K562 (cell line): ENCODE results near the gene TOMM5. TPM values are rescaled to one million over a fixed set of nuclear protein-coding genes. Genes with fewer than 3 reads are reported as not detected.

Experiments used
- ATAC-seq: fragments of 200-7000 bp; cut with Tn5 transposase; 3 replicates; pipeline ENCODE4 v1.9.1; 2020; ENCODE audit warnings: moderate library complexity
- BruUV-seq: library from RNA; stranded (reverse); fragments of 400-500 nt; replicated peaks from 2 replicates; lab custom pipeline; 2021; lab: Mats Ljungman, UMichigan
- CTCF ChIA-PET: fragments of 300-600 bp; formaldehyde crosslinking; extraction: SDS; loops from one replicate; lab custom pipeline; 2021; ENCODE audit warnings: low intra/inter-chr PET ratio; lab: Yijun Ruan, JAX
- POLR2A ChIA-PET: fragments of 300-600, 350-650 bp; sonication (Branson Sonifier 250); formaldehyde crosslinking; extraction: SDS; loops from one replicate; lab custom pipeline; 2021; ENCODE audit warnings: antibody characterized with exemption, inconsistent platforms; lab: Yijun Ruan, JAX
- DNase-seq, 4 experiments: peaks; one replicate each; pipeline versions ENCODE4 v3.0.0 to v3.0.0-alpha.2; 2011 to 2018; ENCODE audit warnings: low spot score in 3 of 4, mixed read lengths in 3 of 4; ENCODE audit errors: extremely low read depth in 1 of 4
- FAIRE-seq: peaks from 2 replicates; lab custom pipeline; 2011; peaks lifted over from hg19 to GRCh38; lab: Jason Lieb, UNC
- H2AFZ ChIP-seq: 2 replicates; pipeline ENCODE4 v1.6.0; 2011; ENCODE audit warnings: low read depth, low read length, control low read depth, inconsistent platforms
- H3K27ac ChIP-seq: fragments of 200-600 bp; 3 replicates; pipeline ENCODE4 v1.8.0; 2011; ENCODE audit warnings: low read depth, mild to moderate bottlenecking, control low read depth, inconsistent platforms, low read length, moderate library complexity, mixed read lengths; ENCODE audit errors: extremely low read depth
- H3K27me3 ChIP-seq, 2 experiments: fragments of 300-600 bp in 1 of 2; 2 replicates in 1 of 2; 3 replicates in 1 of 2; pipeline versions ENCODE4 v1.6.0 to v1.8.0; 2011; ENCODE audit warnings: inconsistent platforms in 2 of 2, low read length in 2 of 2, mild to moderate bottlenecking in 1 of 2, mixed read lengths in 1 of 2, moderate library complexity in 1 of 2; ENCODE audit not compliant: control insufficient read depth in 2 of 2, insufficient read depth in 2 of 2
- H3K36me3 ChIP-seq: fragments of 300-600 bp; 3 replicates; pipeline ENCODE4 v1.8.0; 2011; ENCODE audit warnings: mild to moderate bottlenecking, low read length, inconsistent platforms; ENCODE audit not compliant: control insufficient read depth, insufficient read depth
- H3K4me1 ChIP-seq, 2 experiments: fragments of 200-600 bp in 1 of 2; replicated peaks in 1 of 2; 2 replicates in 1 of 2; 3 replicates in 1 of 2; pipeline versions ENCODE4 v1.5.1 to v1.8.0; 2011; ENCODE audit warnings: inconsistent platforms in 2 of 2, low read length in 2 of 2, mild to moderate bottlenecking in 1 of 2, mixed read lengths in 1 of 2, moderate library complexity in 1 of 2; ENCODE audit not compliant: control insufficient read depth in 2 of 2, insufficient read depth in 2 of 2
- H3K4me2 ChIP-seq: 2 replicates; pipeline ENCODE4 v1.6.1; 2011; ENCODE audit warnings: low read length, control low read depth, inconsistent platforms, mixed read lengths; ENCODE audit not compliant: insufficient read depth
- H3K4me3 ChIP-seq: fragments of 200-600 bp; sonication (generic), shearing (Covaris generic); 2 replicates; pipeline ENCODE4 v1.5.1; 2016; ENCODE audit warnings: control low read depth, inconsistent platforms
- H3K79me2 ChIP-seq: fragments of 200-600 bp; 3 replicates; pipeline ENCODE4 v1.8.0; 2011; ENCODE audit warnings: low read length, inconsistent platforms; ENCODE audit not compliant: control insufficient read depth, insufficient read depth
- H3K9ac ChIP-seq, 2 experiments: 2 replicates each; pipeline versions ENCODE4 v1.6.0 to v1.6.1; 2011; ENCODE audit warnings: low read depth in 2 of 2, low read length in 2 of 2, control low read depth in 1 of 2, inconsistent platforms in 1 of 2, mild to moderate bottlenecking in 1 of 2, mixed read lengths in 1 of 2; ENCODE audit not compliant: insufficient read depth in 1 of 2
- H3K9me1 ChIP-seq: one replicate; pipeline ENCODE4 v1.6.0; 2011; ENCODE audit warnings: inconsistent platforms, mild to moderate bottlenecking, low read length, moderate library complexity; ENCODE audit not compliant: control insufficient read depth, insufficient read depth
- H3K9me3 ChIP-seq: replicated peaks from 2 replicates; pipeline ENCODE4 v1.5.1; 2011; ENCODE audit warnings: low read depth, low read length, inconsistent platforms; ENCODE audit not compliant: control insufficient read depth, insufficient read depth
- H4K20me1 ChIP-seq: replicated peaks from 2 replicates; pipeline ENCODE4 v1.6.1; 2011; ENCODE audit warnings: low read length, inconsistent platforms, mixed read lengths; ENCODE audit not compliant: control insufficient read depth, insufficient read depth
- CBX3 ChIP-seq, 2 experiments: IDR thresholded peaks; 1 replicate in 1 of 2; 2 replicates in 1 of 2; pipeline ENCODE4 v1.6.1; 2012; ENCODE audit warnings: inconsistent platforms in 2 of 2, low read length in 2 of 2, borderline replicate concordance in 1 of 2, control low read depth in 1 of 2
- CREBBP ChIP-seq: IDR thresholded peaks from one replicate; pipeline ENCODE4 v1.6.1; 2012; ENCODE audit warnings: low read depth, mild to moderate bottlenecking, control low read depth, inconsistent platforms, low read length
- KAT2B ChIP-seq: IDR thresholded peaks from one replicate; pipeline ENCODE4 v1.6.1; 2012; ENCODE audit warnings: low read depth, mild to moderate bottlenecking, control low read depth, inconsistent platforms, low read length, moderate library complexity
- POU5F1 ChIP-seq: fragments of 150-350 bp; IDR thresholded peaks from 2 replicates; pipeline ENCODE4 v1.6.1; 2014; ENCODE audit warnings: borderline replicate concordance, low read length, low read depth, mild to moderate bottlenecking; ENCODE audit not compliant: partially characterized antibody
- SLC30A9 ChIP-seq: fragments of 250-450 bp; sonication (Bioruptor Pico); IDR thresholded peaks from 2 replicates; pipeline ENCODE4 v1.8.0; 2022; ENCODE audit warnings: mild to moderate bottlenecking, moderate library complexity
- TARDBP ChIP-seq: fragments of 450-650 bp; IDR thresholded peaks from 2 replicates; pipeline ENCODE4 v1.6.1; 2016
- TCFL5 ChIP-seq: fragments of 250-450 bp; sonication (Bioruptor Pico); conservative IDR thresholded peaks from 2 replicates; pipeline ENCODE4 v1.6.1; 2021; ENCODE audit warnings: mild to moderate bottlenecking, moderate library complexity, matching md5 sums
- WGBS: fragments of 100-300 bp; shearing (Covaris generic); methylation state at CpG from one replicate; pipeline ENCODE4 v1.1.6; 2016; ENCODE audit warnings: low coverage, mixed read lengths; ENCODE audit not compliant: insufficient coverage; ENCODE audit errors: missing lambda C conversion rate; 5-methylcytosine and 5-hydroxymethylcytosine counted together
- in situ Hi-C: fragments of 300-500 bp; cut with MboI; formaldehyde crosslinking; loops from 4 replicates; pipeline ENCODE4 v1.15.0; 2018; ENCODE audit warnings: inconsistent platforms, mixed read lengths
- intact Hi-C: fragments of 100-400 bp; cut with micrococcal nuclease; formaldehyde crosslinking; loops from 2 replicates; pipeline ENCODE4 v1.14.2; 2022
- polyA plus RNA-seq, 8 experiments: library from polyadenylated mRNA; depleted of rRNA in 4 of 8; stranded (reverse) in 5 of 8; unstranded in 3 of 8; fragments of >200 nt; fragmentation: Nextera tagmentation in 2 of 8; fragmentation: Illumina TruSeq in 1 of 8; extraction: Ambion mirVana in 2 of 8; extraction: Trizol in 1 of 8; gene quantifications; 2 replicates each; pipeline versions ENCODE4 v1.2.1 to v1.2.3, GENCODE V29; 2011 to 2014; ENCODE audit warnings: inconsistent platforms in 1 of 8, missing spikeins in 1 of 8
- total RNA-seq, 7 experiments: library from RNA; depleted of rRNA in 6 of 7; stranded (reverse); fragments of >200 nt in 6 of 7; fragmentation: Illumina TruSeq in 2 of 7; extraction: Trizol in 2 of 7; gene quantifications; 2 replicates each; pipeline versions ENCODE4 v1.2.1 to v1.2.3, GENCODE V29; 2011 to 2021; ENCODE audit warnings: low replicate concordance in 1 of 7
- TF ChIP-seq, protein P1 (sequence below): fragments of 450-650 bp; IDR thresholded peaks from 2 replicates; pipeline ENCODE4 v1.6.1; 2016; ENCODE audit warnings: low read depth, mild to moderate bottlenecking, moderate library complexity

The TOMM5 gene
- total and polyA plus RNA-seq, 9 of the 15 experiments (the other 6 are each of a cell fraction or from before 2014, with no cell fraction given), result 262 to 1,742 (median 496) TPM

DNA sequence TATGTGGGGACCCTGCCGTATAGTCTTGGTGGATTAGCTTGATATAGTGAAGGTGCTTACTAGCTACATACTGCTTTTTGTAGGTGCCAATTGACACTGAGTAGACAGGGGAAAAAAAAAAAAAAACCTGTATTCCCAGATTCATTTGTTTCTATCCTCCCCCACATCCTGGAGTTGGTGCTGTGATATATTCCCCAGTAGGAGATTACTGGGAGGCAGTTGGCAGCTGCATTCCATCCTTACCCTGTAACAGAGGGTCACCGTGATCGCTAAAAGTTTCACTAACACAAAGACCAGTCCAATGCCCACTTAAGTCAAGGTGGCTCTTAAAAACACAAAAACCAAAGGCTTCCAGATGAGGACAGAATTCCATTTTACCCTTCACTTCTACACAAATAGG, 27.4 kb upstream of the TOMM5 start:
- ATAC-seq, result no peak
- intact Hi-C loops, result no loop called here
- Histone ChIP-seq H2AFZ (no peak overlapping the region), H3K9ac (no peak overlapping the region), H3K27me3 (peaks cover 37 to 54% of the 10 kb centered on the region in 2 experiments), H3K9me3 (no peaks in the 10 kb centered on the region), H3K4me3 (no peak overlapping the region), H3K9me1 (no peaks in the 10 kb centered on the region), H3K4me2 (no peak overlapping the region), H3K79me2 (no peaks in the 10 kb centered on the region), H3K4me1 (no peaks in the 10 kb centered on the region; a peak in 1 of 5 replicates), H3K36me3 (no peaks in the 10 kb centered on the region), H4K20me1 (peaks cover 5% of the 10 kb centered on the region; the same call in 1 of the 2 replicates), H3K27ac (no peak overlapping the region)
- BruUV-seq, result no TSS peak
- TF ChIP-seq TARDBP (no peak), POU5F1 (no peak), TCFL5 (no peak), SLC30A9 (CRISPR knock-in tag) (no peak), CREBBP (no peak), CBX3 (IDR thresholded peaks at IDR 0.05; ENCODE audit: borderline replicate concordance in 1 of 2, low read length in 2 of 2) (no peak), KAT2B (no peak)
- TF ChIP-seq, protein P1, sequence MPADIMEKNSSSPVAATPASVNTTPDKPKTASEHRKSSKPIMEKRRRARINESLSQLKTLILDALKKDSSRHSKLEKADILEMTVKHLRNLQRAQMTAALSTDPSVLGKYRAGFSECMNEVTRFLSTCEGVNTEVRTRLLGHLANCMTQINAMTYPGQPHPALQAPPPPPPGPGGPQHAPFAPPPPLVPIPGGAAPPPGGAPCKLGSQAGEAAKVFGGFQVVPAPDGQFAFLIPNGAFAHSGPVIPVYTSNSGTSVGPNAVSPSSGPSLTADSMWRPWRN, result no peak
- CTCF ChIA-PET, result no interaction called here
- POLR2A ChIA-PET, result no interaction called here
- WGBS, result 0% methylated on average over 3 of the region's 3 CpGs
- DNase-seq, result no peak
- no peak for FAIRE-seq
- in situ Hi-C loops, result no loop called here
